C4-2B (cell line): ENCODE data around the gene TMEM117.

ENCODE experiments used
- CTCF ChIP-seq: fragments of 450-650 bp; conservative IDR thresholded peaks from 2 replicates; pipeline ENCODE4 v1.5.1; 2017; ENCODE audit warnings: mild to moderate bottlenecking
- ZFX ChIP-seq: fragments of 450-650 bp; IDR thresholded peaks from 2 replicates; pipeline ENCODE4 v1.6.1; 2017

DNA sequence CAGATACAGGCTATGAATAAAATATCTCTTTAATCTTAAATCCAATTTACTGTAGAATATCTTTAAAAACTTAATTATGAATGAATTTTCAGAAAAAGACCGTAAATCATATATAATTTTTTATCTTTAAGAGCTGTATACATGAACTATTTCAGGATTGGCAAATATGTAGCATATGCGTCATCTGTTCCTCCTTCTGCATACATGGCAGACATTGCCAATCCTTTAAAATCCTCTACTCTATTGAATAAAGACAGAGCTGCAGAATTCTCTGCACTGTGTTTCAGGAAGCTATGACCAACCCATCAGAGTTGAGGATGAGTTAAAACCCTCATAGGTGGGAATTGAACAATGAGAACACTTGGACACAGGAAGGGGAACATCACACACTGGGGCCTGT lies 279.0 kb downstream of the TMEM117 start:
- TF ChIP-seq CTCF, result no peak
- TF ChIP-seq ZFX, result no peak
